ENCODE results near the gene TPGS2.

GRCh38 chr18:36813824-36814223, 15.0 kb downstream of the TPGS2 start:
- no peak for TF ChIP-seq POLR2AphosphoS5 (IDR thresholded peaks at IDR 0.05)
- TF ChIP-seq CTCF (IDR thresholded peaks at IDR 0.05; ENCODE audit: poor library complexity, severe bottlenecking): no peak

Data from neural cell (in vitro differentiated cells).